Vagina (tissue), 2 donors: Measurements from ENCODE around the gene SHISA5. TPM values are rescaled to one million over a fixed set of nuclear protein-coding genes. Genes with fewer than 3 reads are reported as not detected.

Experiments used
- DNase-seq, 2 donors: peaks; one replicate each; pipeline ENCODE4 v3.0.0-alpha.2; 2017; ENCODE audit errors: extremely low spot score in 2 of 2
- H3K27ac ChIP-seq: fragments of 200-600 bp; sonication (generic); one replicate; pipeline ENCODE4 v1.5.1; 2019
- H3K27me3 ChIP-seq: fragments of 200-600 bp; sonication (generic); one replicate; pipeline ENCODE4 v1.5.1; 2019
- H3K36me3 ChIP-seq, 2 donors: fragments of 200-600 bp; sonication (generic); one replicate each; pipeline ENCODE4 v1.5.1; 2017 to 2019
- H3K4me1 ChIP-seq: fragments of 200-600 bp; sonication (generic); one replicate; pipeline ENCODE4 v1.5.1; 2019
- H3K4me3 ChIP-seq, 2 donors: fragments of 200-600 bp; sonication (generic); 1 replicate in 1 of 2; 2 replicates in 1 of 2; pipeline ENCODE4 v1.5.1; 2016 to 2019
- H3K9me3 ChIP-seq: fragments of 200-600 bp; sonication (generic); one replicate; pipeline ENCODE4 v1.5.1; 2019
- POLR2A ChIP-seq, 2 donors: fragments of 450-650 bp; IDR thresholded peaks; one replicate each; pipeline ENCODE4 v1.6.1; 2017; ENCODE audit warnings: antibody characterized with exemption in 2 of 2, mild to moderate bottlenecking in 2 of 2, moderate library complexity in 2 of 2
- POLR2AphosphoS5 ChIP-seq, 2 donors: sonication (generic); formaldehyde crosslinking; IDR thresholded peaks; one replicate each; pipeline ENCODE4 v1.9.0; 2017; ENCODE audit warnings: antibody characterized with exemption in 2 of 2, mild to moderate bottlenecking in 2 of 2, low read depth in 1 of 2; ENCODE audit not compliant: insufficient read depth in 1 of 2
- intact Hi-C: fragments of 100-400 bp; cut with DNase I; formaldehyde crosslinking; loops from one replicate; pipeline ENCODE4 v1.15.1; 2023
- total RNA-seq: library from RNA; depleted of rRNA; stranded (reverse); fragments of >200 nt; gene quantifications from one replicate; pipeline ENCODE4 v1.2.3, GENCODE V29; 2016
- TF ChIP-seq, protein P1 (sequence below), 3 experiments: fragments of 450-650 bp in 2 of 3; fragments of 200-600 bp in 1 of 3; sonication (generic) in 1 of 3; IDR thresholded peaks; one replicate each; pipeline ENCODE4 v1.5.1; 2017 to 2019; ENCODE audit warnings: antibody characterized with exemption in 3 of 3, mild to moderate bottlenecking in 2 of 3, moderate library complexity in 2 of 3

SHISA5 gene
- total RNA-seq, 1 donor from 2014 or later, result 133 TPM

DNA sequence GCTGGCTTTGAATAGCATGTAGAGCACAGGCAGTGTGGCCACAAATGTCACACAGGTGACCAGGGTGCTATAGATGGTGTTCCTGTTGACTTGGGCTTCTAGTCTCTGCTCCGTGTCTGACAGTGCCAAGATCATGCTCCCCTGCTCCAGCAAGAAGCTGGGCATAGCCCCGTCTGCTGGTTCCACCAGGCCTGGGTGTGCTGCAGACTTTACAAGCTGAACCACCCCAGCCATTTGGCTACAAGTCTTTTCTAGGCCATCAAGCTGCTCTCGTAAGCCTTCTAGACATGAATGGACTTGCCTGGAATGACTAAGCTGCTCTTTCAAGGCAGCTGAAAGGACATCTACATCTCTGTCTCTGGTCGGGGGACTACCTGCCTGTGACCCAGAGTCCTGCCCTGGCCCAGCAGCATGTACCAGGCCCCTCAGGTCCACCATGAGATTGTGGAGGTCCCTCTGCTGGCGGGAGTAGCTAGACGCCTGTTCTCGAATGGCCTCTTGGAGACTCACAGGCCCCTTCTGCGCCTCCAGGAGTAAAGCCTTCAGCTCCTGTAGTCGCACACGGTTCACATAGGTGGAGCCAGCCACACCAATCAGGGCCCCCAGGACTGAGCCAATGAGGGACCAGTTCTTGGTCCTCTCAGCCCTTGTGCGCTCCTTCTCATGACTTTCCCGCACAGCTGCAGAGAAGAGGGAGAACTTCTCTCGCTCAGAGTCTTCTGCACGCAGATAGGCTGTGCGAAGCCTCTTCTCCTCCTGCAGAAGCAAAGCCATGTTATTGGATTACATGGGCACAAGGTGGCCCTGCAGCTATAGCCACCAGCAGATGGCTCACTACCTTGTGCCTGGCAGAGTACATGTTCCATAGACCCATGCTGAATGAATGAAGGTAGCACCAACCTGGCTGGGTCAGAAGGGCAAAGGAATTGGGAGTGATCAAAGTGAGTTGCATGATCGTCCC, 71.3 kb downstream of the SHISA5 start:
- Histone ChIP-seq H3K27me3 (no peaks in the 10 kb centered on the region), H3K4me3 (peak overlapping the region in 1 of 2 donors; percentile 22), H3K4me1 (peaks cover 71% of the 10 kb centered on the region), H3K27ac (peak overlapping the region; percentile 85), H3K36me3 (no peaks in the 10 kb centered on the region), H3K9me3 (no peaks in the 10 kb centered on the region)
- intact Hi-C loops, result loop anchor here (10.0 kb wide), 1 partner anchor 158 kb away; no protein-coding TSS in a partner anchor
- TF ChIP-seq POLR2AphosphoS5 (IDR thresholded peaks at IDR 0.05; ENCODE audit: insufficient read depth in 1 of 2, low read depth in 1 of 2), result peak; percentile 52 to 60
- no peak for TF ChIP-seq POLR2A (IDR thresholded peaks at IDR 0.05)
- no peak for DNase-seq

DNA sequence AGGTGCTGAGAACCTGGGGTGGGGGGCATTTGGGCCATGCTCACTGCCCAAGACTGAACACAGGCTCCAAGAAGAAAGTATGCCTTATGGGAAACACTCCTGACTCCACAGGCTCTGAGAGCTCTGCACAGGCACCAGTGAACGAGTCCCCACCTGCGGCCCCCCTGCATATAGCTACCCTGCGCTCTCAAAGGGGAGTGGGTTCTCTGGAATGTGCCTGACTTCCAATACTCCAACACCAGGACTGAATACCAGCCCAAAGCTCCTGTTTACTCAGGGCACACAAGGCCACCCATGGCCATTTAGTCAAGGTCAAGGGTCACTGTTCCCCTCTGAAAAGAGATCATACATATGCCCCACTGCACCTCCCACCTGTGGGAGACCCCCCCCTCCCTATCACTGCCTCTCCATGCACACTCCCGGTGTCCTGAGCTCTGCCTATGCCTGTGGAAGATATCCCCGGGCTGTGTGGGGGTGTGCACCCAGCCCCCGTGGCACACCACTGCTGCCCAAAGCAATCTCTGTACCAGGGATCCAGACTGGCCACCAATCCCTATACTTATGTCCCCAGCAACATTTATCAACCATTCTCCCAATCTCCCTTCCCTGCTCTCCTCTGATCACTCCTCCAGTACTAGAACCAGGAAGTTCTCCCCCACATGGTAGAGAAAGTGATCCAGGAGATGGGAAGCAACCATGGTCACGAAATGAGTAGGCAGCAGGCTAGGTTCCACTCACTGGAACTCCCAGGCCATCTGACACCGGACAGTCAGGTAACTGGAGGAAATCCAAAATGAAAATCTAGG, 72.5 kb downstream of the SHISA5 start:
- Histone ChIP-seq H3K9me3 (no peaks in the 10 kb centered on the region), H3K27me3 (no peaks in the 10 kb centered on the region), H3K36me3 (no peaks in the 10 kb centered on the region), H3K4me3 (no peak overlapping the region), H3K4me1 (peaks cover 83% of the 10 kb centered on the region), H3K27ac (peak overlapping the region; percentile 85)
- intact Hi-C loops, result loop anchor here (10.0 kb wide), 1 partner anchor 157 kb away; no protein-coding TSS in a partner anchor
- TF ChIP-seq, protein P1, sequence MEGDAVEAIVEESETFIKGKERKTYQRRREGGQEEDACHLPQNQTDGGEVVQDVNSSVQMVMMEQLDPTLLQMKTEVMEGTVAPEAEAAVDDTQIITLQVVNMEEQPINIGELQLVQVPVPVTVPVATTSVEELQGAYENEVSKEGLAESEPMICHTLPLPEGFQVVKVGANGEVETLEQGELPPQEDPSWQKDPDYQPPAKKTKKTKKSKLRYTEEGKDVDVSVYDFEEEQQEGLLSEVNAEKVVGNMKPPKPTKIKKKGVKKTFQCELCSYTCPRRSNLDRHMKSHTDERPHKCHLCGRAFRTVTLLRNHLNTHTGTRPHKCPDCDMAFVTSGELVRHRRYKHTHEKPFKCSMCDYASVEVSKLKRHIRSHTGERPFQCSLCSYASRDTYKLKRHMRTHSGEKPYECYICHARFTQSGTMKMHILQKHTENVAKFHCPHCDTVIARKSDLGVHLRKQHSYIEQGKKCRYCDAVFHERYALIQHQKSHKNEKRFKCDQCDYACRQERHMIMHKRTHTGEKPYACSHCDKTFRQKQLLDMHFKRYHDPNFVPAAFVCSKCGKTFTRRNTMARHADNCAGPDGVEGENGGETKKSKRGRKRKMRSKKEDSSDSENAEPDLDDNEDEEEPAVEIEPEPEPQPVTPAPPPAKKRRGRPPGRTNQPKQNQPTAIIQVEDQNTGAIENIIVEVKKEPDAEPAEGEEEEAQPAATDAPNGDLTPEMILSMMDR (IDR thresholded peaks at IDR 0.05), result no peak
- TF ChIP-seq POLR2A (IDR thresholded peaks at IDR 0.05), result no peak
- no peak for TF ChIP-seq POLR2AphosphoS5 (IDR thresholded peaks at IDR 0.05; ENCODE audit: insufficient read depth in 1 of 2, low read depth in 1 of 2)
- DNase-seq, result no peak

DNA sequence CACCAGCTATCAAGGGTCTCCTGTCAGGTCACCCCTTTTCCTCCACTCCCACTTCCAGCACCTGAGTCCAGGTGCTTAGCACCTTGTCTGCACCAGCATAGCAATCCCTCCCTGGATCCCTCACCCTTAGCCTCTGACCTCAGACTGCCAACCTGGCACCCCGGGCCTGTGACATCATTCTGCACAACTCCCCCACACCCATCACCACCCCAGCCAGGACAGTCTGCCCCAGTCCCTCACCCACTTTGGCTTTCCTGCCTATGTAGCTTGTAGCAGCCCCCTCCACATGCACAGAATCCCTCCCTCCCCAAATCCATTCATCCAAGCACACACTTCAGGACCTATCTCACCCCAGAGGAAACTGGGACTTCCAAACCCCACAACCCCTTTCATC, 73.3 kb downstream of the SHISA5 start:
- TF ChIP-seq, protein P1 (IDR thresholded peaks at IDR 0.05), result no peak
- TF ChIP-seq POLR2A (IDR thresholded peaks at IDR 0.05) (no peak), POLR2AphosphoS5 (IDR thresholded peaks at IDR 0.05; ENCODE audit: insufficient read depth in 1 of 2, low read depth in 1 of 2) (no peak)
- no peak for DNase-seq
- Histone ChIP-seq H3K27me3 (no peaks in the 10 kb centered on the region), H3K9me3 (no peaks in the 10 kb centered on the region), H3K4me3 (no peak overlapping the region), H3K27ac (peak overlapping the region; percentile 85), H3K36me3 (no peaks in the 10 kb centered on the region), H3K4me1 (peaks cover 89% of the 10 kb centered on the region)
- intact Hi-C loops, result loop anchor here (10.0 kb wide), 1 partner anchor 156 kb away; no protein-coding TSS in a partner anchor

DNA sequence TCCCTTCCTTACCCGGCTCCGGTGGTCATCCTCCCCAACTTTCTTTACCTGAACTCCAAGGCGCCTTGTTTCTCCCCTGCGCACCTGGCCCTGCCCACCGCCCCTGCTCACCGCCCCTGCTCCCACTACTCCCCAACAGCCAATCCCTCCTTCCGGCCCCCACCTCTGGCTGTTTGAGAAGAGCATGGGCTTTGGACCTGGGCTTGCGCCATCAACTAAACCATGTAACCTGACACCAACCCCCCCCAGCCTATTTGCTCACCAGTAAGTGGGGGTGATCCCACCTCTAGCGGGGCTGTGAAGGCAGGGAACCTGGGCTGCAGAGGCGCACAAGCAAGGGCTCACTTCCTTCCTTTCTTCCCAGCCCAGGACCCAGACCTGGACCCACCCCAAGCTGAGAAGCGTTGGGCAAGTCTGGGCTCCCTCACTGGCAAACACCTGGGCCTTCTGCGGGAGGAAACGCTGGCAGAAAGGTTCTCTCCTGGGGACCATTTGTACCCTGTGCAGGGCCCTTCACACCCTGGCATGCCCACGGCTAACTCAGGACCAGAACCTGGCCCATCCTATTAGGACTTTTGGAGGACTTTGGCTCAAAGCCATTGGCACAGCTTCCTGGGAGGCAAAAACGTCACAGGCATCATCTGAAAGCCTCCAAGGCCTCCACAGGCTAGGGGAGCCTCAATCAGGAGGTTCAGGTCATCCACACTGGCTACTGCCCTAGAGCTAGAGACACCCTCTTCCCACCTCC, 73.8 kb downstream of the SHISA5 start, which contains the start of gene PLXNB1:
Gene PLXNB1 (minus strand): TSS at position 127 of the 748 bp plus-strand sequence. CDS start 5,475 bp downstream, outside the sequence.
- DNase-seq, result peak in 1 of 2 donors; percentile 97
- intact Hi-C loops, result loop anchor here (10.0 kb wide), 1 partner anchor 155 kb away; no protein-coding TSS in a partner anchor
- TF ChIP-seq POLR2A (IDR thresholded peaks at IDR 0.05) (peak in 1 of 2 donors; percentile 31), POLR2AphosphoS5 (IDR thresholded peaks at IDR 0.05; ENCODE audit: insufficient read depth in 1 of 2, low read depth in 1 of 2) (peak; percentile 30 to 73)
- TF ChIP-seq, protein P1 (IDR thresholded peaks at IDR 0.05), result no peak

More for the DNA sequence above, 73.8 kb downstream of the SHISA5 start, which contains the start of gene PLXNB1:
- H3K36me3 ChIP-seq, result no peaks in the 10 kb centered on the region
- peak within 1 kb of the TSS; percentile 85 for H3K27ac ChIP-seq
- H3K27me3 ChIP-seq, result no peaks in the 10 kb centered on the region
- H3K4me1 ChIP-seq, result peaks cover 89% of the 10 kb centered on the region
- peak within 1 kb of the TSS; percentile 79 to 97 for H3K4me3 ChIP-seq
- no peaks in the 10 kb centered on the region for H3K9me3 ChIP-seq
